AG08395 (cell line): ENCODE results near the gene STK35.
"Not testable (repeated sequence)": the region's sequence is repeated elsewhere in the genome, so short reads cannot be mapped to it uniquely, and the experiment has no call there.

Experiments
- DNase-seq: peaks from one replicate; pipeline ENCODE4 v3.0.0; 2012; ENCODE audit warnings: mixed read lengths, low spot score

The STK35 gene

GRCh38 chr20:2183381-2183780 lies 81.8 kb downstream of the STK35 start:
- no peak for DNase-seq

- DNase-seq = not testable (repeated sequence)
These were observed 83.3 kb downstream of the STK35 start for GRCh38 chr20:2184933-2185332.

GRCh38 chr20:2195614-2196013 lies 94.0 kb downstream of the STK35 start:
- no peak for DNase-seq

GRCh38 chr20:2197166-2197565 lies 95.5 kb downstream of the STK35 start:
- no peak for DNase-seq
